Activated CD4-positive, alpha-beta memory T cell treated with anti-CD3 and anti-CD28 coated beads for 36 hours (primary cell): ENCODE data around the gene NAP1L2. TPM values are rescaled to one million over a fixed set of nuclear protein-coding genes. Genes with fewer than 3 reads are reported as not detected.
A peak's percentile ranks its signal among the peaks of the same experiment; 100 is the strongest.
"Not testable (repeated sequence)": the region's sequence is repeated elsewhere in the genome, so short reads cannot be mapped to it uniquely, and the experiment has no call there.

Source experiments
- CTCF ChIA-PET: fragments of 350-600 bp; sonication (Branson Sonifier 250); formaldehyde crosslinking; loops from one replicate; lab custom pipeline; 2021; ENCODE audit warnings: antibody characterized with exemption, inconsistent platforms; lab: Charles Lee
- POLR2A ChIA-PET: fragments of 350-600 bp; sonication (Branson Sonifier 250); formaldehyde crosslinking; loops from one replicate; lab custom pipeline; 2021; ENCODE audit warnings: antibody characterized with exemption; lab: Charles Lee
- DNase-seq: peaks from one replicate; pipeline ENCODE4 v3.0.0-alpha.2; 2020
- H3K27ac Mint-ChIP-seq: one replicate; pipeline ENCODE4 v1.8.0; 2021; ENCODE audit warnings: mixed read lengths
- H3K27me3 Mint-ChIP-seq: one replicate; pipeline ENCODE4 v1.8.0; 2021; ENCODE audit warnings: mixed read lengths
- H3K36me3 Mint-ChIP-seq: one replicate; pipeline ENCODE4 v1.8.0; 2021; ENCODE audit warnings: mixed read lengths
- H3K4me1 Mint-ChIP-seq: one replicate; pipeline ENCODE4 v1.8.0; 2021; ENCODE audit warnings: low read depth, mixed read lengths
- H3K4me3 Mint-ChIP-seq: one replicate; pipeline ENCODE4 v1.8.0; 2021; ENCODE audit warnings: mild to moderate bottlenecking, mixed read lengths
- H3K9me3 Mint-ChIP-seq: one replicate; pipeline ENCODE4 v1.8.0; 2021; ENCODE audit warnings: mixed read lengths
- intact Hi-C: fragments of 100-400 bp; cut with micrococcal nuclease; formaldehyde crosslinking; loops from one replicate; pipeline ENCODE4 v1.15.1; 2023
- total RNA-seq, 2 experiments: library from RNA; stranded (reverse); gene quantifications; one replicate each; pipeline ENCODE4 v1.2.3, GENCODE V29; 2021

NAP1L2 gene
- total RNA-seq: 1 to 10 TPM; 2.9 to 3.1 TPM

DNA sequence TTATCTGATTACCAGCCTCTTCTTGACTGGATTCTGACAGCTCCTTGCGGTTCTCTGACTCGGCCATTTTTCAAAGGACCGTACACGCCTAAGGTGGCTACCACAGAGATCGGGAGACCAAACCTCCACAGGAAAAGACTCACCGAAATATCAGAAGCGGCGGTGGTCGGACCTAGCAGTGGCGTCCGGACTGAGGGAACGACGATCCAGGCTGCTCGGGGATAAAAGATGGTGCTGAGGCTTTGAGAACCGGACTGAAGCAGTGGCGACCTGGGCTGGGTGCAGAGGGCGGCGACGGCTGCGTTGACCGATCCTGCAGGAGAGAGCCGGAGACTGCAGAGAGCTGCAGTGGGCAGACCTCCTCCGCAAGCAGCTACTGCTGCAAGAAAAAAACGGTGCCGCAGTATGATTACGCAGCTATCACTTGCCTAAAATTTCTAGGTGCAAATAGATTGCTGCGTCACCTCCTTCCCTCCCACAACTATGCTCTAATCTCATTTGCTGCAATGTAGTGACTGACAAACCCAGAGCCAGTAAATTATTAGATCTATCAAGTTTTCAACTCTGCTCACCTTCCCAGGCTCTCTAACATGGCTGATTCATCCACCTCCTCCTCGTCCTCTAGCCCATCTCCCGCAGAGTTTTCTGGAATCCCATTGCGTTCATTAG, at the start of gene NAP1L2:
TSS of gene NAP1L2 (minus strand) at position 426 of the 669 bp plus-strand sequence. CDS start at position 67, 359 bp downstream.
- H3K27ac Mint-ChIP-seq: peak within 1 kb of the TSS; percentile 78
- peak; percentile 58 for DNase-seq
- ChIA-PET CTCF (no interaction called here), POLR2A (interaction anchor here (1.3 kb wide), 1 partner anchor 594 kb away, joined by 3 read pairs; no protein-coding TSS in a partner anchor)
- no peaks in the 10 kb centered on the region for H3K36me3 Mint-ChIP-seq
- intact Hi-C loops: loop anchor here (10.0 kb wide), 1 partner anchor 730 kb away; no protein-coding TSS in a partner anchor
- no peaks in the 10 kb centered on the region for H3K27me3 Mint-ChIP-seq
- no peaks in the 10 kb centered on the region for H3K9me3 Mint-ChIP-seq
- peaks cover 16% of the 10 kb centered on the region for H3K4me1 Mint-ChIP-seq
- H3K4me3 Mint-ChIP-seq: peak within 1 kb of the TSS; percentile 92

DNA sequence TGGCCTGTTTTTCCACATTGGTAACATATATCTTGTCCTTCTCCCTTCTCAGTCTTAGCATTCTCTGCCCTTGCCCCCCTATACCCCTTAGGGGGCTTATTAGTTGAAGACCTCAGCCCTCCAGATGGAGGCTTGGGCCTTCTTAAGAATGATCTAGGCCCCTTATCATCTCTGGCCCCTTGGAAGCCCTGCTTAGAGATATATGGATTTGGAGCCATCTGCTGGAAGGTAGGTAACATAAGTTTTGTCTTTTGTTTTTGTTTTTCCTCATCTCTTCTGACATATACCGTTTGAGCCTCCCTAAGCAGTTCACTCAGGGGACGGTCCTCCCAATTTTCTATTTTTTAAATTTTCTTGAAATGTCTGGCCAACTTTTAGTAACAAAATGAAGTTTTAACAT, 48.3 kb upstream of the NAP1L2 start:
- no peaks in the 10 kb centered on the region for H3K27me3 Mint-ChIP-seq
- no peak for DNase-seq
- no peak overlapping the region for H3K27ac Mint-ChIP-seq

DNA sequence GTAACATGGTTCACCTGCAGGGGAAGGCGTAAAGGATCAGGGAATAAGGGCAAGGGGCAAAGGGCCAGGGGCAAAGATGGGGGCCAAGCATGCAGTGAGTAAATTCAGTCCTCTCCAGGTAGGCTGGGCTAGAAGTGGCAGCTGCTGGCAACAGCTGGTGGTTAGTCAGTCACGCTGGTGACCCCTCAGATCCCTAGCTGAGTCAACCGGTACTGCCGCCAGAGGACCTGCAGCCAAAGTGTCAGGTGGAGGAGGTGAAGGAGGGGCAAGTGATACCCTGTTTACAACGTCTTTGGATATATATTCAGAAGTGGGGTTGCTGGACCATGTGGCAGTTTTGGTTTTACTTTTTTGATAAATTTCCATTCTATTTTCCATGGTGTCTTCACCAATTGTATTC, 24.6 kb upstream of the NAP1L2 start:
- POLR2A ChIA-PET: no interaction called here
- Mint-ChIP-seq H3K27me3 (no peaks in the 10 kb centered on the region), H3K9me3 (peaks cover 2% of the 10 kb centered on the region), H3K4me3 (no peak overlapping the region), H3K4me1 (no peaks in the 10 kb centered on the region), H3K27ac (no peak overlapping the region), H3K36me3 (no peaks in the 10 kb centered on the region)
- intact Hi-C loops: no loop called here
- DNase-seq: no peak
- CTCF ChIA-PET: no interaction called here

More for the DNA sequence above, 48.3 kb upstream of the NAP1L2 start:
- POLR2A ChIA-PET: no interaction called here
- H3K36me3 Mint-ChIP-seq: no peaks in the 10 kb centered on the region
- H3K4me1 Mint-ChIP-seq: no peaks in the 10 kb centered on the region
- no peaks in the 10 kb centered on the region for H3K9me3 Mint-ChIP-seq
- no peak overlapping the region for H3K4me3 Mint-ChIP-seq
- CTCF ChIA-PET: no interaction called here
- intact Hi-C loops: loop anchor here (10.0 kb wide), 1 partner anchor 168 kb away; no protein-coding TSS in a partner anchor

DNA sequence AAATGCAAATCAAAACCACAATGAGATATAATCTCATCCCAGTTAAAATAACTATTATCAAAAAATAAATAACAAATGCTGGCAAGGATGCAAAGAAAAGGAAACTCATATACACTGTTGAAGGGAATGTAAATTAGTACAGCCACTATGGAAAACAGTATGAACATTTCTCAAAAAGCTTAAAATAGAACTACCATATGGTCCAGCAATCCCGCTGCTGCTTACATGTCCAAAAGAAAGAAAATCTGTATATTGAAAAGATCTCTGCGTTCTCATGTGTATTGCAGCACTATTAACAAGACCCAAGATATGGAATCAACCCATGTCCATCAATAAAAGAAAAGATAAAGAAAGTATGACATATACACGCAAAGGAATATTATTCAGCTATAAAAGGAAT, 3.0 kb upstream of the NAP1L2 start:
- Mint-ChIP-seq H3K9me3 (no peaks in the 10 kb centered on the region), H3K36me3 (no peaks in the 10 kb centered on the region), H3K4me3 (no peak overlapping the region), H3K27me3 (no peaks in the 10 kb centered on the region), H3K4me1 (peaks cover 13% of the 10 kb centered on the region), H3K27ac (no peak overlapping the region)
- no peak for DNase-seq
- POLR2A ChIA-PET: no interaction called here
- CTCF ChIA-PET: interaction anchor here (0.7 kb wide), 1 partner anchor 1270 kb away, joined by 3 read pairs; no protein-coding TSS in a partner anchor
- intact Hi-C loops: loop anchor here (10.0 kb wide), 1 partner anchor 727 kb away; no protein-coding TSS in a partner anchor

DNA sequence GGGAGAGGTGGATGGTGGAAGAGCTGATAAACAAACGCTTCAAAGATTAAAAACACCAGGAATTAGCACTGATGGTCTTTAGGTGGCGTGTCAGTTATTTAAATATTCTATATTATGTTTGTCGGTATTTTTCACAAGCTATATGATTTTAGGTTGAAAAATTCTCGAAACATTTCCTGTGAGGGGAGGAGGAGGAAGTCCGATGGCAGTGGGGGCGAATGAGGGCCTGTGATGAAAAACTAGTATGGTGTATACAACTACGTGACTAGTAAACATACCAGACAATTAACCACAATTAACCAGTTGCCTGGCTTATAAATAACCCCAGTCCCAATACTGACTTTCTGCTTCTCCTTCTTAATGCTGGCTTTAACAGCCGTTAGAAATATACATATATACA, 595 bp upstream of the NAP1L2 start:
- POLR2A ChIA-PET: interaction anchor here (1.3 kb wide), 1 partner anchor 595 kb away, joined by 3 read pairs; no protein-coding TSS in a partner anchor
- Mint-ChIP-seq H3K27ac (peak overlapping the region; percentile 78), H3K27me3 (no peaks in the 10 kb centered on the region), H3K36me3 (no peaks in the 10 kb centered on the region), H3K4me1 (peaks cover 16% of the 10 kb centered on the region), H3K4me3 (peak overlapping the region; percentile 92), H3K9me3 (no peaks in the 10 kb centered on the region)
- intact Hi-C loops: loop anchor here (10.0 kb wide), 1 partner anchor 730 kb away; no protein-coding TSS in a partner anchor
- CTCF ChIA-PET: no interaction called here
- DNase-seq: peak; percentile 9

DNA sequence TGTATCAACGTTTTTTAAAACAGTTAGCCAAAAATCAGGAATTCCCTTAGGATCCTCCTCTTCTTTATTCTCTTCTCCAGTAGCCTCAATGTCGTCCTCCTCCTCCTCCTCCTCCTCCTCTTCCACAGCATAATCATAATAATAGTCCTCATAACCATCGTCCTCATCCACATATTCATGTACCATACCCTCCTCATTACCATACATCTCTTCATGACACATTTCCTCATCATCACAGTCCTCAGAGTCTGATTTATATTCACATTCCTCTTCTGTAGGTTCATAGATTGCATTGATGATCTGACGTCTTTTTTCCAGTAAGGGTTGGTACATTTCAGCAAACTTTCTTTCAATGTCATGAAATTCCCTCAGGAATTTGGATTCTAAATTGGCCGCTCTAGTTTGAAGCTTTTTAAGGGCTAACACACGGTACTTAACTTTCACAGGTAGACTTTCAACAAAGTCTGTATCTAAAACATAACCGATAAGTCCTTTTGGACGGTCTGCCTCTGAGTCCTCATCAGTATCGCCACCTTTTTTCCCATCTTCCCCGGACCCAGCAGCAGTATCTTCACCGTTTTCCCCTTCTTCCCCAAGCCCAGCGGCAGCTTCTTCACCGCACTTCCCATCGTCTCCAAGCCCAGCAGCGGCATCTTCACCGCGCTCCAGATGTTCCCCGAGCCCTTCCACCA, 771 bp downstream of the NAP1L2 start:
- Mint-ChIP-seq H3K9me3 (no peaks in the 10 kb centered on the region), H3K27ac (peak overlapping the region; percentile 78), H3K4me1 (peaks cover 16% of the 10 kb centered on the region), H3K36me3 (no peaks in the 10 kb centered on the region), H3K4me3 (peak overlapping the region; percentile 92), H3K27me3 (no peaks in the 10 kb centered on the region)
- intact Hi-C loops: loop anchor here (10.0 kb wide), 1 partner anchor 731 kb away; no protein-coding TSS in a partner anchor
- CTCF ChIA-PET: no interaction called here
- POLR2A ChIA-PET: interaction anchor here (1.3 kb wide), 1 partner anchor 593 kb away, joined by 3 read pairs; no protein-coding TSS in a partner anchor
- no peak for DNase-seq

- intact Hi-C loops: no loop called here
- Mint-ChIP-seq H3K4me3 (no peak overlapping the region), H3K9me3 (peaks cover 4% of the 10 kb centered on the region), H3K36me3 (no peaks in the 10 kb centered on the region), H3K27ac (no peak overlapping the region), H3K4me1 (no peaks in the 10 kb centered on the region), H3K27me3 (no peaks in the 10 kb centered on the region)
- POLR2A ChIA-PET: no interaction called here
- CTCF ChIA-PET: no interaction called here
- no peak for DNase-seq
Observed at GRCh38 chrX:73206366-73206765, 8.3 kb downstream of the NAP1L2 start.

- POLR2A ChIA-PET: no interaction called here
- H3K9me3 Mint-ChIP-seq: peaks cover 3% of the 10 kb centered on the region
- H3K4me1 Mint-ChIP-seq: no peaks in the 10 kb centered on the region
- H3K36me3 Mint-ChIP-seq: no peaks in the 10 kb centered on the region
- no peak for DNase-seq
- CTCF ChIA-PET: no interaction called here
- peaks cover 5% of the 10 kb centered on the region for H3K27me3 Mint-ChIP-seq
- H3K27ac Mint-ChIP-seq: no peak overlapping the region
- no peak overlapping the region for H3K4me3 Mint-ChIP-seq
- intact Hi-C loops: no loop called here
Observed at GRCh38 chrX:73182502-73183114, 32.0 kb downstream of the NAP1L2 start.

DNA sequence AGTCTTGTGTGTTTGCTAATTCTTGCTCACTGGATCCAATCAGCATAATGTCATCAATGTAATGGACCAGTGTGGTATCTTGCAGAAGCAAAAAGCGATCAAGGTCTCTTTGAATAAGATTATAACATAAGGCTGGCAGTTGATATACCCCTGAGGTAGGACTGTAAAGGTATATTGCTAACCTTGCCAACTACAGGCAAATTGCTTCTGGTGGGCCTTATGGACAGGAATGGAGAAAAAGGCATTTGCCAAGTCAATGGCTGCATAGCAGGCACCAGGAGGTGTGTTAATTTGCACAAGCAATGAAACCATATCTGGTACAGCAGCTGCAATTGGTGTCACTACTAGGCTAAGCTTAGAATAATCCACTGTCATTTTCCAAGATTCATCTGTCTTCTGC, 45.7 kb downstream of the NAP1L2 start:
- H3K9me3 Mint-ChIP-seq, POLR2A ChIA-PET, DNase-seq, CTCF ChIA-PET, H3K4me1 Mint-ChIP-seq, H3K27ac Mint-ChIP-seq, H3K27me3 Mint-ChIP-seq, intact Hi-C loops, H3K4me3 Mint-ChIP-seq, H3K36me3 Mint-ChIP-seq: not testable (repeated sequence)

Other genes starting within 250 kb of the NAP1L2 start
- not detected for gene PABPC1L2B, start 211.9 kb downstream of the NAP1L2 start, total RNA-seq
- gene PABPC1L2A, start 135.3 kb downstream of the NAP1L2 start, total RNA-seq: not detected
- not detected for gene CDX4, start 232.2 kb upstream of the NAP1L2 start, total RNA-seq